GM19324 (cell line): Measurements from ENCODE around the gene ACO1.
"Not testable (repeated sequence)": the region's sequence is repeated elsewhere in the genome, so short reads cannot be mapped to it uniquely, and the experiment has no call there.

ENCODE experiments used
- ATAC-seq: cut with Tn5 transposase; IDR thresholded peaks from one replicate; pipeline ENCODE4 v1.9.1; 2021; ENCODE audit warnings: mild to moderate bottlenecking, moderate library complexity; ENCODE audit not compliant: unreplicated experiment, low FRiP score

ACO1 gene

DNA sequence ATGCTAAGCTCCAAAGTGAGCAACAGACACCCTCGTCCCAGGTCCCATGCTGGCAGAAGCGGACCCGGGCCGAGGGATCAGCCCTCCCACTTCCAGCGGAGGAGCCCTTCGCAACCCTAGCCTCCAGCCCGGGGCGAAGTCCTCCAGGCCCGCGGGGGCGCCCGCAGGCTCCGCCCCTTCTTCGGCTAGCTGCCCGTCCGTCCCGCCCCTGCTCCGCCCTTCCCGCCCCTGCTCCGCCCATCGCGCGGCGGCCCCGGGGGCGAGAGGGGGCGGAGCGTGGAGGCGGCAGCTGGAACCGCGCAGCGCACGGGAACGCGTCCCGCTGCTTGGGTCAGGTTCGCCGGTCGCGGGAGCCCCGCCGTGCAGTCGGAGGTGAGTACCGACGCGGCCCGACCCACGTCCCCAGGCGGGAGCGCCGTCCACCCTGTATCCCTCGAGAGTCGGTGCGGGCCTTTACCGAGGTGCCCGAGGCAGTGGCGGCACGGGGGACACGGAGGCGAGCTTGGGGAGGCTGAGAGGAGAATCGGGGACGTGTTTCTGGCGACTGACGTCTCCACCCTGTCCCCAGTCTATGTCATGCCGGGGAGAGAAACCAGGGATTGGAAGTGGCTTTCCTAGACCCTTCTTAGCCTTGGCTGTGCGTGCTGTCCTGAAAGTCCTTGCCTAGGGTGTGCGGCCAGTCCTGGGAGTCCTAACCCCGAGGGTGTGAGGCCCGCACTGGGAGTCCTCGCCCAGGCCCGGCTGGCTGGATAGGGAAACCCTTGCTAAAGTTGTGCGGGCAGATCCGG is at the start of gene ACO1:
Gene ACO1 (plus strand): TSS at position 280 of the 788 bp plus-strand sequence. CDS start 20,864 bp downstream, outside the sequence.
- peak; percentile 99 for ATAC-seq

DNA sequence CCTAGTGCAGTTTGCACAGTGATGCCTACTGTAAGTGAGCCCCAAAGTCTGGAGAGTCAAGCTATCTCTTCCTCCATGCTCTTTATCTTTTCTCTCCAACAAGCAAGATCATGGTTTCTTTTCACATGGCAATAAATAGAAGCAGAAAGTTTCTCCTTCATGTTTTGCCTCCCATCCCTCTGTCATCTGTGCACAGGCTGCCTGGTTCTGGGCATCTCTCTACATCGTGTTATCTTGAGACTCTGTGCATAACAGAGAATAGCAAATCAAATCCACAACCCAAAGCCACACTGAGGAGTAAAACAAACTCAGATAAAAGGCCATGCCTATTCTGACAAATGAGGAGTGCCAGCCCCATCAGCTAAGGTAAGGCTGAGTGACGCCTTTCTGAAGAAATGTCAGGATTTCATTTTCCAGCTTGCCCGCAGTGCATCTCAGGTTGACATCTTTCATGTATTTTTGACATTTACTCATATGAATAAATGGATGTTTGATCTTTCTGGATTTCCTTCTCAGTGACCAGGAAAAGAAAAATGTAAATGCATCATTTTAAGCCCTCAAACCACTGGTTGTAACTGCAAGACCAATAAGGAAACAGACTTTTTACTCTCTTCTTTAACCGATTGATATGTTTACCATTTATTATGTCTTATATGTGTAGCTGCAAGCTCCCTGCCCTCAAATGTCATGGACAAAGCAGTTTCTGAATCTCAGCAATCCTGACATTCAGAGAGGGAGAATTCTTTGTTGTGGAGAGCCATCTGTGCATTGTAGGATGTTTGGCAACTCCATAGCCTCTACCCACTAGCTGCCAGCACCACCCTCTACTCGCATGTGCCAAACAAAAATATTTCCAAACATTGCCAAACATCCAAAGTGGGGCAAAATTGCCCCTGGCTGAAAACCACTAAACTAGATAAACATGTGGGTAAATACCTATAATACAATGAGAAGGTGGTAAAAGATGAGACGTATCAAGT is 49.2 kb upstream of the ACO1 start:
- ATAC-seq, result no peak

DNA sequence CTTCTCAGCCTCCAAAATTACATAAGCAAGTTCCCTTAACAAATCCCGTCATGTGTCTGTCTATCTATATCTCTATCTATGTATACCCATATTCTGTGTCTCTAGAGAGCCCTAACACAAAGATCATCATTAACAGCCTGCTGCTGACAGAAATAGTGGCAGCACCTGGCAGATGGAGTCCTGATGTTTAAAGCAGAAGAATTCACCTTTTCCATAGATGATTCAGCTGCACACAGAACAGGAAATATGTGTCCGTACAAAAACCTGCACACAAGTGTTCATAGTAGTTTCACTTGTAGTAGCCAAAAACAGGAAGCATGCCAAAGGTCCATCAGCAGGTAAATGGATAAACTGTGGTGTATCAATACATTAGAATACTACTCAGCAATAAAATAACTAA is 45.0 kb upstream of the ACO1 start:
- ATAC-seq, result peak; percentile 67

DNA sequence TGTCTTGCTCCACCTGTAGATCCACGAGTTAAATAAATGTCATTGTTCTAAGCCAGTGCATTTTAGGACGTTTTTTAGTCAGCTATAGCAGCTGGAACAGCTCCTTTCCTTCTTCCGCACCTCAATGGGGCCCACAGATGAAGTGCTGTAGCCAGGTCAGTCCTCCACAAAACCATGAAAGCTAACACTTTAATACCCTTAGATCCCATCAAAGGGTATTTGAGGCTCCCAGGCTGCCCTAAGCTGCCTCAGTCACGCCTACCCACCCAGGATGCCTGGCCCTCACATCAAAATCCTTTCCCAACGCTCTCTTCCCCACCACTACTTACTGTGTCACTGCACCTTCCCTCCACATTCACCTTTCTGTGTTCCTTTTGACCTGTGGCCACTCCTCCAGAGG is 44.1 kb upstream of the ACO1 start:
- no peak for ATAC-seq

DNA sequence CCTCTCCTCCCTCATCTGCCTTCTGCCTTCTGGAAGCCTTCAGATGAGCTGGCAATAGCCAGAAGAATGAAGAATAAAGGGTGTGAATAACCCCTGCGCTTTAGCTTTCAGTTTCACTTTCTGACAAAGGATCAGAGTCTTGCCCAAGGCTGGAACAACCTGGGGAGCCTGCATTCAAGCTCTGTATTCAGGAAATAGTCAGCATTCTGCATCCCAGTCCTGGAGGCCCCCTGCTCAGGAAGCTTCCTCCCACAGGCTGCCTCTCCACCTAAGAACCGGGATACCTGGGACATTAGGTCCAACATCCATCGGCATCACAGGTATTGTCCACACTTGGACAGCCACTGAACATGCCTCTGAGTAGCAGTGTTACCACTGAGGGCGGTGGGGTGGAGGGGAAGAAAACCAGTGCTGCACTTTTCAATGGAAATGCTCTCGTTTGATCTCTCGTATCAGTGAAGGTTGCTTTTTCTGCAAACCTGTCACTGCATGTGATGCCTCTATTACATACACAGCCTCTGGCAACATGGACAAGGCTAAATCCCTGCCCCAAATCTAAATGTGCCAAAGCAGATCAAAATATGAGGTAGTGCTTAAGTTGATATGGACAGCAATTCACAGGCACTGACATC is 39.8 kb upstream of the ACO1 start:
- no peak for ATAC-seq

DNA sequence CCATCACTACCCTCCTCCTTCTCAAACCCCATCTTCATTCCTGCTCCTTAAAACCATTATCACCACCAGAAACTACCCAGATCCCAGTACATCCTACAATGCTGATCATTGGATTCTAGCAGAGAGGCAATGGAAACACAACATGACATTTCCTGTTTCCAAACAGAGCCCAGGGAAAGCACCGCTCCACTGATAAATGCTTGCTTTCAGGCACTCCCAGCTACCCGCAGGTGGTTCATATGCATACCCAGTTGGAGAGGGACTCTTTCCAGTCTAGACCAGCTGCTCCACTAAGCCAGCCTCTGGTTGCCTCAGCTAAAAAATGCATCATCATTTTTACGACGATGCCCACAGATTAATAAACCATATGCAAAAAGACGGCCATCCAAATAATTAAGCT is 39.2 kb upstream of the ACO1 start:
- ATAC-seq, result no peak

DNA sequence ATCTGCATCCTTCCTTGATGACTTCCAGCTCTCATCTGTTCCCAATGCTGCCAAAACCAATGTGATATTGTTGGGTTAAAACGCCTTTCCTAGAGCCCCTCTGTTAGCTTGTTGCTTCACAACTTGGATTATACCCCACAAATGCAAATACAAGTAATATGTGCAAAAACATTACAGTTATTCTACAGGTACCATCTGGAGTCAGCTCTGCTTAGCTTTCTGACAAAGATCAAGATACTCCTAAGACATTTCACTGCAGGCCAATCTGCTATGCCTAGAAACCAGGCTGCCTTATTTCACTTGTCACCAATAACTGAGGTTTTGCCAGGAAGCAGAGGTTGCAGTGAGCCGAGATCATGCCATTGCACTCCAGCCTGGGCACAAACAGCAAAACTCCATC is 36.9 kb upstream of the ACO1 start:
- no peak for ATAC-seq

DNA sequence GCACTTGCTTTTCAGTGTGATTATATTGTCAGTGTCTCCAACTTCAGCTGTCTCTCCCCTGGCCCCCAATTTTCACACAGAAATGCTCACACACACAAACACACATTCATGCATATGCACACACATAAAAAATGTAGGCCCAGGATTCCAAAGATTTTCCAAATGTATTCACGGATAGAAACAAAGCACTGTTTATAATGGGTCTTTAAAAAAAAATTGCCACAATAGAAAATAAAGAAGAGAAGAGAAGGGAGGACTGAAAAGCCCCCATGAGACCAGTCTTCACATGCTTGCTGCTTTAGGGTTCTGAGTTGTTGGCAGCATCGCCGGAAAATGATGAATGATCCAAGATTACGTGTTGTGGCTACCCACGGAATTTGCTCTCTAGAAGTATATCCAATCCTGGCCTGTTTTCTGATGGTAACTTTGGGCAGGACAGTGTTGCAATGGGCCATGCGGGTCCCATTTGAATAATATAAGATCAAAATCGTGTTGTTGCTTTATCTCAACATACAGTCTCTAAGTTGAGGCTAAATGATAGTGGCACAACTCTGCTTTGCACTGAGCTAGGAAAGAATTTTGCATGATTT is 36.2 kb upstream of the ACO1 start:
- ATAC-seq, result no peak

DNA sequence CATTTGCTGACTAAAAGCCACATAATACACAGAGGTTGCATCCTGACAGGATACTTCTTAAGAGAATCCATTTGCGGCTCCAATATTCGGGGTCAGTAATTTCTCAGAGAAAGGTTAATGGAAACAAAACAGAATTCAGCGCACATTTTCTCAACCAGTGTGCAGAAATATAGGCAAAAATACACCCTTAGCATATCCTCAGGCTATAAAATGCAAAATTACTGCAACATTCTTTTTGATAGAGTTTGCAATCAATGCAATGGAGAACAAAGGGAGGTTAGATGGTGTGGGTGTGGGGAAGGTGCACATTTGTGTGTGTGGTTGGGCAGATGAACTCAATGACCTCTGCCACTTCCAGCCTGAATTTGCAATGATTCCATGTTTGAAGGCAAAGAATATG is 35.4 kb upstream of the ACO1 start:
- ATAC-seq, result no peak

DNA sequence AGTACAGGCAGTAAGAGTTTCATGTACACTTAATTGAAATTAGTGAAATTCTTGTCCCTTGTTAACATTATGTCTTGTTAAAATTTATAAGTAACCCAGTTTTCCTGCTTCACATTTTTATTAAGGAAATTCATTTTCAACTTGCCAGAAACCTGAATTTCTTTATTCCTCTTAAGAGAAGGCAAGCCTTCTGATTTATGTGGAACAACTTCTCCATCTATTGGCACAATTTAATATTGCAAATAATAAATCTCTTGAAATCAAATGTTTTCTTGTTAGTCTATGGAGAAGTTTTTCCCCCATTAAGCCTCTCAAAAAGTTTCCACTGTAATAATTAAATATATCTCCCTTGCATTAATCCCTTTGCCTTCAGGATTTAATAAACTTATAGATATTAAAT is 33.8 kb upstream of the ACO1 start:
- ATAC-seq, result no peak

DNA sequence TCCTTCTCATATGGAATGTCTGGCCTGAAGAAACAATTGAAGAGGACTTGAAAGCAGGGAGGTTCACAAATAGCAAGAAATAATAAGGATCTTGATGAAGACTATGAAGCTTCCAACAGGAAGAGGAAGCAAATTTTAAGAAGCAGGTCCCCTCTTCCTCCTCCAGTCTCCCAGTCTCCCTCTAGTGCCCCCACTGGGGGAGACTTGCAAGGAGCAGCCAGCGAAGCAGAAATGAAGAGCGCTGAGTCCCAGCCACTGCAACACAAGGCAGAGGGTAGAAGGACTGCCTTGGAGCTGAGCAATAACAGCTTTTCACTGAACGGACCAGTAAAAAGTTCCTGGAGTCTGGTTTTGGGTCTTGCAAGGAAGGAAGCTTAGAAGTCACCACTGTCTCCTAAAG is 32.6 kb upstream of the ACO1 start:
- ATAC-seq, result no peak

DNA sequence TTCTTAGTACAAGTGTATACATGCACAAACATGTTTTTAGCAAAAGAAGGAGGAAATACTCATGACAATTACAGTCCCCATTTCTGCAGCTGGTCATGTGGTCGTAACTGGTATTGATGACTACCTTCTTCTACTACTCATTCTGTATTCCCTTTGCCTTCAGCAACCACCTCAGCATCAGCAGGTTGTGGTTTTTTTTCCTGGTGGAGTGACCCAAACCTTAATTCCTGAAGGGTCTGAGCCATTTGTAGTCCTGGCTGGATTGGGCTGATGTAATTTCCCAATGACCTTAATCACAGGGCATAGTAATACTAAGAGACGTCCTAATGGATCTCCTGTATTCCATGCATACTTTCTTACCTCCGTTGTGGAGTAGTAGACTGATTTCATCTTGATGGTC is 31.0 kb upstream of the ACO1 start:
- ATAC-seq, result not testable (repeated sequence)

DNA sequence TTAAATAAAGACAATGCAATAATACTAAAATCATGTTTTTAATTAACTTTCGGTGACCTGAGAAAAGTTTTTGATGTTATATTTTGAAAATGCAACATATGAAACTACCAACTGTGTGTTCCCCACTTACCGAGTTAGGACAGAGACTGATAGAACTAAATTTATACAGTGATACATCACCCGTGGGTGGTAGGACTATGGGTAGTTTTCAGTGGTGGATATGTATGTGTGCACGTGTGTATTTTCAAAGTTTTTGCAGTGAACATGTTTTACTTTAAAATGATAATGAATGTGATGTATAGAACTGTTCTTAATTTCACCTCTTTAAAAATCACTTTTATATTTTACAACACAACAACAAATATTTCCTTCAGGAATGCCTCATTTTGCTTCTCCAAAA is 25.0 kb upstream of the ACO1 start:
- no peak for ATAC-seq

DNA sequence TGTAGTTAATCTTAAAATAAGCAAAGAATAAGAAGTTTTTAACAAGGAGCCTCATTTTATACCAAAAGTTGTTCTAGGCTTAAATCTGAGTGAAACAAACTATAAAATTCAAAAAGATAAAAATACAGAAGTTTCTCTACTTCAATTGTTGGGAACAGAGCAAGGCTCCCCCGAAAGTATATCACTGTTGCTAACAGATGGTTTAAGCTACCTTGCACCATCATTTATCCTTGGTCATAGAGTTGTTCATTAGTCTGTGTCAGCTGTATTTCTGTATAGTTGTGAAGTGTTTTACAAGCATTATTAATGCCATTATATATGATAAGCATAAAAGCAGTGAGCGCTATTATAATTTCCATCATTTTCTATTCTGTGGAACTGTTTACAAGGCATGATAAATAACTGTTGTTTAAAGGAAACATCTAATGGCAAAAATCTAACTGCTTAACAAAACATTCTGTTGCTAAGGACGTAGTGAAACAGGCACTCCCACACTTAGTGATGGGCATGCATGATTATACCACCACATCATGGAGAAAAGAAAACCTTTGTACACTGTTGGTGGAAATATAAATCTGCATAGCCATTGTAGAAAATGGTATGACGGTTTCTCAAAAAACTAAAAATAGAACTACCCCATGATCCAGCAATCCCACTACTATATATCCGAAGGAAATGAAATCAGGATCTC is 23.3 kb upstream of the ACO1 start:
- ATAC-seq, result no peak

DNA sequence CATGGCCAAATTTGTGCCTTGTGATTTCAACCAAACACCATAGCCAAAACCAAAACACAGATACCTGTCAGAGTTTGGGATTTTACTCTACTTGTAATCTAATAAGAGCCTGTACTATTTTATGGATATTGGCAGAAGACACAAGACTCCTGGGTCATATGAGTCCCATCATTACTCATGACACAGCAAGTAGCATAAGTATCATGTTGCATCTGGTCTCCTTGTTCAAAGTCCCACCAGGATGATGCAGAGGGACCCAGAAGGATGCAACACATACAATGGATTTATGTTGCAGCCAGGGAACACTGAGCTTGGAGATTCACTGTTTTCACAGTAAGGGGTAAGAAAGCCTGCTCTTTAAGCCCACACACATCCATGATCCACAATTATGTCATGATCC is 13.2 kb upstream of the ACO1 start:
- no peak for ATAC-seq

DNA sequence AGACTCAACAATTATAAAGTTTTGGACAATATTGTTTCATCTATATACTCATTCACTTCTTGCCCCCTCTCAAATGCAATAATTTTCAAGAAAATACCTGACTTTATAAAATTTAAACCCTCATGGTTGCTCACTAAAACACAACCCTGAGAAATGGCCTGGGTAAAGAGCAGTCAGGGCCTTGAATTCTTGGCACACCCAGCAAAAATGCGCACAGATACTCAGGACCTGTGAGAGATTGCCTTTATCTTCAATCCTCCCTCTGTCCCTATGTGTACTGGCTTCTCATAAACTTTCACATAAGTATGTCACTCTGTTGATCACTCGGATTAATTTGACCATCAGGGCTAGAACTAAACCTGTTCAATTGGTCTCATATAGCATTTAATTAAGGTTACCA is 12.8 kb upstream of the ACO1 start:
- no peak for ATAC-seq

DNA sequence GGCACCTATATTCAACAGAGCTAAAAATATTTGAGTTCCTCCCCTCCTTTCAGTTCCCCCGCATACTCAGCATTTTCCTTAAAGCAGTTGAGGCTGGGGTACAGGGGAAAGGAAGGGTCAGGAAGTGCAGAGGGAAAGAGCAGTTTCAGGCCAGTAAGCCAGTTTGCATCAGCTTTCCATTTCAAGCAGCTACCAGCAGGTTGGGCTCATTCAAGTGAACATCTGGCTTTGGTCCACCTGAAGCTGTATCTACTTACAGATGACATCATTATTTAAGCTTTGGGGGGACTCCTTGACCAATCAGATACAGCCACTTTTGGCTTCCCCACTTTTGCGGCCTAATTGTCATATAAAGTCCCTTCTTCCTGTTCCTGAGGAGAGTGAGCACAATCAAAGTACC is 8.2 kb upstream of the ACO1 start:
- ATAC-seq, result no peak

DNA sequence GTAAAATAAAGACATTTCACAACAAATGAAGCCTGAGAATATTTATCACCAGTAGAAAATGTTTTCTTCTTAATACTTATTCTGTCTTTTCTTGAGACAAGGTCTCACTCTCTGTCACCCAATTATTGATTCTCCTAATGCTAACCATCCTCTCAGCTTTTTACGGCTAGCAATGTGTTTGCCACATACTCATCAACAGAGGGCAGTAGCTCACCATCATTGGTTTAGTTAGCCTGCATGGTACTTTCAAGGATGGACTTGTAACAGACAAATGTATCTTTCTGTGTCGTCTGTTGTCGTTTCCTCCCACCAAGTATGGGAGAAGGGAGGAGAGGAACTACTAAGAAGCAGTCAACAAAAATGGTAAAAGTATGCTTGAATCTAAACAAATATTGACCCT is 5.9 kb upstream of the ACO1 start:
- ATAC-seq, result peak; percentile 66

DNA sequence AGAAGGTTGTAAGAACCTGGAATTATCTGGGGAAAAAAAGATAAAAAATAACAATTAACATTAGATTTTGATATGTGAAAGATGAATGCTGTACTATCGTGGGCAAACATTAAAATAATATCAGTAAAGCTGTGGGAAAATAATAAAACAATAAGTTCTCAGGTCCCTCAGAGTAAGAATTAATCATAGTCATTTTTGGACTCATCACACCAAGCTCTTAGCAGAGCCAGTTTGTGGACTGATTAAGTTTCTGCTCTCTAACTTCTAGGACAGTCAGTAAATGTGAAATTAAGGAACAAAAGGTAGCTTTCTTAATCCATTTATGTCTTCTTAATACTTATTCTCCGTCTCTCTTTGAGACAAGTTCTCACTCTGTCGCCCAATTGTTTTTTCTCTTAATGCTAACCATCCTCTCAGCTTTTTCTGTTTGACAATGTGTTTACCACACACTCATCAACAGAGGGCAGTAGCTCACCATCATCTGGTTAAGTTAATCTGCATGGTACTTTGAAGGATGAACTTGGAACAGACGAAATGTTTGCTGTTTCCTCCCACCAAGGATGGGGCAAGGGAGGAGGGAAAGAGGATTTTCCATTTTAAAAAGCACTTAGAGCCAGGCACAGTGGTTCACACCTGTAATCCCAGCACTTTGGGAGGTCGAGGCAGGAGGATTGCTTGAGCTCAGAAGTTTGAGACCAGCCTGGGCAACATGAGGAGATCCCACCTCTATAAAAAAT is 5.3 kb upstream of the ACO1 start:
- peak; percentile 79 for ATAC-seq

DNA sequence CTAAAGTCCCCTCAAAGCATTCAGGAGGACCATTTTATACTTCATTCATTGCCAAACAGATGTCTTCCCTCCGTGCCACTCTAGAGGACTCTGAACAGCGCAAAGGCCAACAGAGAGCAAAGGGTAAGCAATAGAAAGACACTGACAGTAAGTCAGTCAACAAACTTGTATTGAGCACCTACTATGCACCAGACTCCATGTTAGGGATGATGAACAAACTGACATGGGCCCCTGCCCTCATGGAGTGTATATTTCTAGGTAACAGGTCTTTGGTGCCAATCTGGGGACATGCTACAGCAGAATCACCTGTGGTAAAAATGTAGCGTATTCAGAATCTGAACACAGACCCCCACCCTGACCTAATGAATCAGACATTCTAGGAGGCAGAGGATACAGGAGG is 3.5 kb upstream of the ACO1 start:
- no peak for ATAC-seq
